ENCODE results near the gene ASF1B.

DNA sequence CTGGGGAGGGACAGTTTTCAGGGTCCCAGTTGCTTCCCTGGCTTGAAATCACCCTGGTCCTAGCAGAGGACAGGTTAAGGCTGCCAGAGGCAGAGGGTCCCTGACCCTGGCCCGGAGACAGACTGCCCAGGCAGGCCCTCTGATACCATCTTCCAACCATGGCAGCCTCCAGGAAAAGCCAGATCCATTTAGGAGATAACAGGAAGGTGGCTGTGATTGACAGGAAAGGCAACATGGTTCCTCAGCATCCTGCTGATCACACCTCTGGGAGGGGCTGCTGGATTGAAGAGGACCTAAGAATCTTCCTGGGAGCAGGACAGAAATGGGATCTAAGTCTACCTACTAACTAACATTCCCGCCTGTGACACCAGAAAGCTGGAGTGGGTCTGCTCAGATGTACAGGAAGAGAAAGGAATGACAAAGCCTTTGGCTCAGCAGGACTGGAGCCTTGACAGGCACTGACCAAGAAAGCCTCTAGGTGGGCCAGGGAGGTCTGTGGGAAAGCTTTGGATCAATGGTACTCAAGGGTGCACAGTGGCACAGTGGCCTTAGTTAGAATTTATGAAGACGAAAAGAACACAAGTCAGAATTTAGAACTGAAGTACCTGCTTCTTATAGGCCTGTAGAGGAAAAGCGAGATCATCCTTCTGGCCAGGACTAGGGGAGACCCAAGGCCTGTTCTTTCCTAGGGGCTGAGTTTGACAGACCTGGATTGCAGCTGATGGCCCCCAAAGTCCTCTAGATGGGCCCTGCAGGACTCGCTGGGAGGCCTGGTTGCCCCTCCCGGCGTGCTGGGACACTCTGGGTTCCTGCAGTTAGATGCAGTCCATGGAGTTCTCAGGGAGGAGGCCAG lies 16.5 kb downstream of the ASF1B start:
- TF ChIP-seq, protein P1, sequence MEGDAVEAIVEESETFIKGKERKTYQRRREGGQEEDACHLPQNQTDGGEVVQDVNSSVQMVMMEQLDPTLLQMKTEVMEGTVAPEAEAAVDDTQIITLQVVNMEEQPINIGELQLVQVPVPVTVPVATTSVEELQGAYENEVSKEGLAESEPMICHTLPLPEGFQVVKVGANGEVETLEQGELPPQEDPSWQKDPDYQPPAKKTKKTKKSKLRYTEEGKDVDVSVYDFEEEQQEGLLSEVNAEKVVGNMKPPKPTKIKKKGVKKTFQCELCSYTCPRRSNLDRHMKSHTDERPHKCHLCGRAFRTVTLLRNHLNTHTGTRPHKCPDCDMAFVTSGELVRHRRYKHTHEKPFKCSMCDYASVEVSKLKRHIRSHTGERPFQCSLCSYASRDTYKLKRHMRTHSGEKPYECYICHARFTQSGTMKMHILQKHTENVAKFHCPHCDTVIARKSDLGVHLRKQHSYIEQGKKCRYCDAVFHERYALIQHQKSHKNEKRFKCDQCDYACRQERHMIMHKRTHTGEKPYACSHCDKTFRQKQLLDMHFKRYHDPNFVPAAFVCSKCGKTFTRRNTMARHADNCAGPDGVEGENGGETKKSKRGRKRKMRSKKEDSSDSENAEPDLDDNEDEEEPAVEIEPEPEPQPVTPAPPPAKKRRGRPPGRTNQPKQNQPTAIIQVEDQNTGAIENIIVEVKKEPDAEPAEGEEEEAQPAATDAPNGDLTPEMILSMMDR (IDR thresholded peaks at IDR 0.05): no peak
- TF ChIP-seq POLR2A (IDR thresholded peaks at IDR 0.05): no peak

Data from prostate gland (tissue), 2 donors.